ENCODE results near the gene SCARB1.

SCARB1 gene

GRCh38 chr12:124779161-124780141, 84.2 kb downstream of the SCARB1 start:
- Histone ChIP-seq H3K36me3 (ENCODE audit: control insufficient read depth in 1 of 2, insufficient read depth in 2 of 2, low read length in 2 of 2) (no peaks in the 10 kb centered on the region), H3K9me3 (ENCODE audit: insufficient read depth, low read depth, low read length) (peaks cover 4% of the 10 kb centered on the region), H3K27ac (ENCODE audit: low read depth, low read length) (no peak overlapping the region), H3K4me3 (ENCODE audit: low read depth, low read length) (no peak overlapping the region), H2BK12ac (ENCODE audit: low read length) (no peak overlapping the region), H2AFZ (ENCODE audit: insufficient read depth, low read length, poor library complexity) (no peak overlapping the region), H3K18ac (ENCODE audit: low read length) (no peak overlapping the region), H4K91ac (ENCODE audit: low read depth, low read length) (no peak overlapping the region), H4K8ac (ENCODE audit: low read depth, low read length) (no peak overlapping the region), H3K4ac (ENCODE audit: low read depth, low read length) (no peak overlapping the region), H2AK5ac (ENCODE audit: low read length) (no peak overlapping the region), H3K14ac (ENCODE audit: low read length) (no peak overlapping the region), H2BK5ac (ENCODE audit: low read depth, low read length, poor library complexity) (no peak overlapping the region), H3K27me3 (ENCODE audit: insufficient read depth, low read length) (no peaks in the 10 kb centered on the region), H3K79me1 (ENCODE audit: low read length) (no peaks in the 10 kb centered on the region), H3K23ac (ENCODE audit: low read length) (no peak overlapping the region), H3K9ac (ENCODE audit: low read length) (no peak overlapping the region), H3K4me1 (ENCODE audit: control insufficient read depth in 1 of 2, insufficient read depth in 2 of 2, low read length in 2 of 2) (peaks cover 0 to 2% of the 10 kb centered on the region in 2 experiments), H3K79me2 (ENCODE audit: control insufficient read depth, insufficient read depth, low read length, poor library complexity) (no peaks in the 10 kb centered on the region), H4K12ac (ENCODE audit: low read depth, low read length) (no peak overlapping the region), H3K4me2 (ENCODE audit: low read length) (no peak overlapping the region), H2BK120ac (ENCODE audit: insufficient read depth, low read length, poor library complexity) (no peak overlapping the region)
- no CpG with 5 or more reads among the region's 27 CpGs for WGBS (ENCODE audit: extremely low coverage, insufficient coverage, insufficient read length)
- DNase-seq: no peak

GRCh38 chr12:124778411-124778810, 85.3 kb downstream of the SCARB1 start:
- H3K4me1 ChIP-seq (ENCODE audit: control insufficient read depth in 1 of 2, insufficient read depth in 2 of 2, low read length in 2 of 2): peaks cover 0 to 2% of the 10 kb centered on the region in 2 experiments

DNA sequence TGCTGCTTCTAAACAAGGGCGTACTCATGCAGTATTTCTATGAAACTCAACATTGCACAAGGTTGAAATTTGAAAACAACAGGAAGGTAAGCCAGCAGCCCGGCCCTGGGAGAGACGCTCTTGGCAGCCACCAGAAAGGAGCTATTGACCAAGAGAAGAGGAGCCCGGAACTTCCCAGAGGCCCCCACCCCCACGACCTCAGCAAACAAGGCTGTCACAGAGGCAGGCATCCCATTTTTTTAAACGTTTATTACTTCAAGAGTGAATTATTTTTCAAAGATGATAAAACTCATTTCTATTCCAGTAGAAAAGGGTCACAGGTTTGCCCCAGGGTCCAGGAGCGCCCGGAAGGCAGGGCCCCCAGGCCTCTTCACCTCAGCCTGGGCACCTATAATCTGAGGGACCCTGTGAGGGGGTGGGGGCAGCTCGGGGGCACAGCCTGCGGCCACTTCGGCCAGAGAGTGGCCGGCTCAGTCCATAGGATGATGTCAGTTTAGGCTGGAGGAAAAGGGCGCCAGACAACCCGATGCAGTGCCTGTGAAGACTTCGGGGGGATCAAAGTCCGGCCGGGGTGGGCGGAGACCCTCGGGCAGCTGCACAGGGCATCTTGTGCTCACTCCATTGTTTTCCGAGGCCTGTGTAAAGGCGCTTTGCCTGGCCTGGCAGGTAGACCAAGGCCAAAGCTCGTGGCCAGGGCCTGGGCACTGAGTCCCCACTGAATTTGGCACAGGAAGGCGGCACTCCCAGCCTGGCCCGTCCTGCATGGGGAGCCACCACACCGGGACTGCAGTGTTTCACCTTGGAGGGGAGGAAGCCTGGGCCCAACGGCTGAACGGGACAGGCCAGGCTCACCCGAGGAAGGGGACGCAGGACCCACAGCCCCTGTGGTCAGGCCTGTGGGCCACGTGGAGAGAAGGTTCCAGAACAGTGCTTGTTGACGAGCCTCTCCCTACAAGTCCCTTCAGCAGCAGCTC, 86.0 kb downstream of the SCARB1 start:
- H4K12ac ChIP-seq (ENCODE audit: low read depth, low read length): no peak overlapping the region
- no peak overlapping the region for H3K23ac ChIP-seq (ENCODE audit: low read length)
- no peak for DNase-seq
- H3K4me2 ChIP-seq (ENCODE audit: low read length): no peak overlapping the region
- no peaks in the 10 kb centered on the region for H3K36me3 ChIP-seq (ENCODE audit: control insufficient read depth in 1 of 2, insufficient read depth in 2 of 2, low read length in 2 of 2)
- H2BK5ac ChIP-seq (ENCODE audit: low read depth, low read length, poor library complexity): no peak overlapping the region
- H2BK120ac ChIP-seq (ENCODE audit: insufficient read depth, low read length, poor library complexity): no peak overlapping the region
- no peak overlapping the region for H3K14ac ChIP-seq (ENCODE audit: low read length)
- H3K79me1 ChIP-seq (ENCODE audit: low read length): no peaks in the 10 kb centered on the region
- no peak overlapping the region for H2AFZ ChIP-seq (ENCODE audit: insufficient read depth, low read length, poor library complexity)
- no peak overlapping the region for H3K27ac ChIP-seq (ENCODE audit: low read depth, low read length)
- H3K4ac ChIP-seq (ENCODE audit: low read depth, low read length): no peak overlapping the region
- peaks cover 6% of the 10 kb centered on the region for H3K9me3 ChIP-seq (ENCODE audit: insufficient read depth, low read depth, low read length)
- H2AK5ac ChIP-seq (ENCODE audit: low read length): no peak overlapping the region
- no peak overlapping the region for H3K4me3 ChIP-seq (ENCODE audit: low read depth, low read length)
- peaks cover 0 to 2% of the 10 kb centered on the region in 2 experiments for H3K4me1 ChIP-seq (ENCODE audit: control insufficient read depth in 1 of 2, insufficient read depth in 2 of 2, low read length in 2 of 2)
- no peak overlapping the region for H3K9ac ChIP-seq (ENCODE audit: low read length)
- no peak overlapping the region for H2BK12ac ChIP-seq (ENCODE audit: low read length)
- H3K79me2 ChIP-seq (ENCODE audit: control insufficient read depth, insufficient read depth, low read length, poor library complexity): no peaks in the 10 kb centered on the region
- H3K27me3 ChIP-seq (ENCODE audit: insufficient read depth, low read length): no peaks in the 10 kb centered on the region
- no peak overlapping the region for H3K18ac ChIP-seq (ENCODE audit: low read length)
- H4K91ac ChIP-seq (ENCODE audit: low read depth, low read length): no peak overlapping the region
- H4K8ac ChIP-seq (ENCODE audit: low read depth, low read length): no peak overlapping the region
- no CpG with 5 or more reads among the region's 31 CpGs for WGBS (ENCODE audit: extremely low coverage, insufficient coverage, insufficient read length)

More at GRCh38 chr12:124778411-124778810, 85.3 kb downstream of the SCARB1 start:
- Histone ChIP-seq H3K4ac (ENCODE audit: low read depth, low read length) (no peak overlapping the region), H3K18ac (ENCODE audit: low read length) (no peak overlapping the region), H3K36me3 (ENCODE audit: control insufficient read depth in 1 of 2, insufficient read depth in 2 of 2, low read length in 2 of 2) (no peaks in the 10 kb centered on the region), H3K9me3 (ENCODE audit: insufficient read depth, low read depth, low read length) (peaks cover 4% of the 10 kb centered on the region), H3K4me3 (ENCODE audit: low read depth, low read length) (no peak overlapping the region), H4K91ac (ENCODE audit: low read depth, low read length) (no peak overlapping the region), H3K4me2 (ENCODE audit: low read length) (no peak overlapping the region), H3K9ac (ENCODE audit: low read length) (no peak overlapping the region), H2BK120ac (ENCODE audit: insufficient read depth, low read length, poor library complexity) (no peak overlapping the region), H3K27me3 (ENCODE audit: insufficient read depth, low read length) (no peaks in the 10 kb centered on the region), H3K79me2 (ENCODE audit: control insufficient read depth, insufficient read depth, low read length, poor library complexity) (no peaks in the 10 kb centered on the region), H2AFZ (ENCODE audit: insufficient read depth, low read length, poor library complexity) (no peak overlapping the region), H3K79me1 (ENCODE audit: low read length) (no peaks in the 10 kb centered on the region), H3K14ac (ENCODE audit: low read length) (no peak overlapping the region), H2BK12ac (ENCODE audit: low read length) (no peak overlapping the region), H2AK5ac (ENCODE audit: low read length) (no peak overlapping the region), H4K12ac (ENCODE audit: low read depth, low read length) (no peak overlapping the region), H3K23ac (ENCODE audit: low read length) (no peak overlapping the region), H4K8ac (ENCODE audit: low read depth, low read length) (no peak overlapping the region), H2BK5ac (ENCODE audit: low read depth, low read length, poor library complexity) (no peak overlapping the region), H3K27ac (ENCODE audit: low read depth, low read length) (no peak overlapping the region)
- no CpG with 5 or more reads among the region's 12 CpGs for WGBS (ENCODE audit: extremely low coverage, insufficient coverage, insufficient read length)
- no peak for DNase-seq

- Histone ChIP-seq H3K23ac (ENCODE audit: low read length) (no peak overlapping the region), H3K79me1 (ENCODE audit: low read length) (no peaks in the 10 kb centered on the region), H3K4me3 (ENCODE audit: low read depth, low read length) (no peak overlapping the region), H3K14ac (ENCODE audit: low read length) (no peak overlapping the region), H2AK5ac (ENCODE audit: low read length) (no peak overlapping the region), H4K12ac (ENCODE audit: low read depth, low read length) (no peak overlapping the region), H3K36me3 (ENCODE audit: control insufficient read depth in 1 of 2, insufficient read depth in 2 of 2, low read length in 2 of 2) (no peaks in the 10 kb centered on the region), H3K9ac (ENCODE audit: low read length) (no peak overlapping the region), H4K8ac (ENCODE audit: low read depth, low read length) (no peak overlapping the region), H3K79me2 (ENCODE audit: control insufficient read depth, insufficient read depth, low read length, poor library complexity) (no peaks in the 10 kb centered on the region), H2BK5ac (ENCODE audit: low read depth, low read length, poor library complexity) (no peak overlapping the region), H2BK120ac (ENCODE audit: insufficient read depth, low read length, poor library complexity) (no peak overlapping the region), H3K27me3 (ENCODE audit: insufficient read depth, low read length) (no peaks in the 10 kb centered on the region), H4K91ac (ENCODE audit: low read depth, low read length) (no peak overlapping the region), H3K18ac (ENCODE audit: low read length) (no peak overlapping the region), H3K4me1 (ENCODE audit: control insufficient read depth in 1 of 2, insufficient read depth in 2 of 2, low read length in 2 of 2) (peaks cover 0 to 2% of the 10 kb centered on the region in 2 experiments), H2BK12ac (ENCODE audit: low read length) (no peak overlapping the region), H3K4me2 (ENCODE audit: low read length) (no peak overlapping the region), H3K9me3 (ENCODE audit: insufficient read depth, low read depth, low read length) (peaks cover 8% of the 10 kb centered on the region), H2AFZ (ENCODE audit: insufficient read depth, low read length, poor library complexity) (no peak overlapping the region), H3K4ac (ENCODE audit: low read depth, low read length) (no peak overlapping the region), H3K27ac (ENCODE audit: low read depth, low read length) (no peak overlapping the region)
- no CpG with 5 or more reads among the region's 5 CpGs for WGBS (ENCODE audit: extremely low coverage, insufficient coverage, insufficient read length)
- no peak for DNase-seq
Observed at GRCh38 chr12:124776125-124776513, 87.5 kb downstream of the SCARB1 start.
